Cardiac fibroblast (primary cell): ENCODE measurements around the gene RGS12.

ENCODE experiments used
- DNase-seq, 2 donors: peaks; one replicate each; pipeline versions ENCODE4 v3.0.0 to v3.0.0-alpha.2; 2010; ENCODE audit warnings: low read depth in 2 of 2
- H3K4me3 ChIP-seq, 2 donors: replicated peaks in 1 of 2; 1 replicate in 1 of 2; 2 replicates in 1 of 2; pipeline ENCODE4 v1.5.1; 2011; ENCODE audit warnings: low read depth in 2 of 2, low read length in 2 of 2, mild to moderate bottlenecking in 2 of 2, moderate library complexity in 1 of 2
- CTCF ChIP-seq: IDR thresholded peaks from one replicate; pipeline ENCODE4 v1.5.1; 2011; ENCODE audit warnings: low read depth, mild to moderate bottlenecking, low read length, inconsistent platforms

RGS12 gene

GRCh38 chr4:3307891-3308575, 15.2 kb downstream of the RGS12 start:
- no peak overlapping the region for H3K4me3 ChIP-seq
- no peak for DNase-seq
- no peak for TF ChIP-seq CTCF

GRCh38 chr4:3308691-3309090, 15.9 kb downstream of the RGS12 start:
- DNase-seq, result no peak
- TF ChIP-seq CTCF, result no peak
- H3K4me3 ChIP-seq, result no peak overlapping the region

- no peak for DNase-seq
- TF ChIP-seq CTCF, result no peak
- no peak overlapping the region for H3K4me3 ChIP-seq
Measured at GRCh38 chr4:3310301-3311094, 17.7 kb downstream of the RGS12 start.

GRCh38 chr4:3311095-3311372, 18.2 kb downstream of the RGS12 start:
- no peak for DNase-seq
- no peak overlapping the region for H3K4me3 ChIP-seq
- TF ChIP-seq CTCF, result no peak

GRCh38 chr4:3311489-3312171, 18.8 kb downstream of the RGS12 start:
- DNase-seq, result no peak
- TF ChIP-seq CTCF, result no peak
- H3K4me3 ChIP-seq, result no peak overlapping the region

- no peak for DNase-seq
- no peak for TF ChIP-seq CTCF
- no peak overlapping the region for H3K4me3 ChIP-seq
Measured at GRCh38 chr4:3312362-3312761, 19.5 kb downstream of the RGS12 start.
